ENCODE results near the gene B3GALT5.

GRCh38 chr21:39588884-39589283 lies 23.9 kb upstream of the B3GALT5 start:
- no peak for TF ChIP-seq POLR2A (IDR thresholded peaks at IDR 0.05; ENCODE audit: low read depth)
- no peak for TF ChIP-seq CTCF (IDR thresholded peaks at IDR 0.05)
- TF ChIP-seq POLR2AphosphoS5 (IDR thresholded peaks at IDR 0.05) = no peak
- no peak for TF ChIP-seq EP300 (IDR thresholded peaks at IDR 0.05)

Measured in esophagus muscularis mucosa (tissue), 4 donors.